Gastrocnemius medialis (tissue), 4 donors: ENCODE data around the gene FBLN7.

Experiments used
- CTCF ChIP-seq, 5 experiments: fragments of 450-650 bp in 3 of 5; fragments of 200-600 bp in 2 of 5; sonication (generic) in 2 of 5; IDR thresholded peaks in 4 of 5; conservative IDR thresholded peaks in 1 of 5; 1 replicate in 4 of 5; 2 replicates in 1 of 5; pipeline ENCODE4 v1.5.1; 2016 to 2019; ENCODE audit warnings: antibody characterized with exemption in 5 of 5, mild to moderate bottlenecking in 3 of 5, moderate library complexity in 3 of 5
- POLR2A ChIP-seq, 2 donors: fragments of 450-650 bp; IDR thresholded peaks; one replicate each; pipeline ENCODE4 v1.6.1; 2017; ENCODE audit warnings: antibody characterized with exemption in 2 of 2, mild to moderate bottlenecking in 2 of 2, moderate library complexity in 2 of 2

DNA sequence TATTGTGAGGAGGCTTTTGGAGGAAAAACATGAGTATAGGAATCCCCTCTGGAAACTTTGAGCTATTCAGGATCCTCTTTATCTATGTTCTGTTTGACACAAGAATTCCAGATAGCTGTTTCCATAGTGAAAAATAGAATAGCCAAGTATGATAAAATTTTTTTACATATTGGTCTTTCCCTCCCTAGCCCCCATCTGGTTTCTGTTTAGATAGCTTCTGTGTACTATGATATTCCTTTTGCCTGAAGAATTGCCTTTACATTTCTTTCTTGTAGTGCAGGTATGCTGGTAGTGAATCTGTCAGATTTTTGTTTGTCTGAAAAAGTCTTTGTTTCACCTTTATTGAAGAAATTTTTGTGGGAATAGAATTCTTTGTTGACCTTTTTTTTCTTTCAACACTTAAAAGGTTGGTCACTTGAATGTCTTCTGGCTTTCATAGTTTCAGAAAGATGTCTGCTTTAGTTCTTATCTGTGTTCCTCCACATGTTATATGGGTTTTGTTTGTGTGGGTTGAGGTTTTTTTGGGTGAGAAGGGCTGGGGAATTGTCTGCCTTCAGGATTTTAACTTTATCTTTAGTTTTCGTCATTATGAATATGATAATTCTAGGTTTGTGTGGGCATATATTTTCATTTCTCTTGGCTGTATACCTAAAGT, 29.9 kb upstream of the FBLN7 start:
- TF ChIP-seq CTCF (IDR thresholded peaks at IDR 0.05 in 4 of 5, conservative IDR thresholded peaks at IDR 0.05 in 1 of 5) (no peak), POLR2A (IDR thresholded peaks at IDR 0.05) (no peak)
